Measurements from ENCODE around the gene NCS1. TPM values are rescaled to one million over a fixed set of nuclear protein-coding genes. Genes with fewer than 3 reads are reported as not detected.
A peak's percentile ranks its signal among the peaks of the same experiment; 100 is the strongest.

Gene NCS1
- total and polyA plus RNA-seq, 2 of the 8 experiments (the other 6 are each of a cell fraction or from before 2014, with no cell fraction given) = 34.7 to 47.6 TPM

DNA sequence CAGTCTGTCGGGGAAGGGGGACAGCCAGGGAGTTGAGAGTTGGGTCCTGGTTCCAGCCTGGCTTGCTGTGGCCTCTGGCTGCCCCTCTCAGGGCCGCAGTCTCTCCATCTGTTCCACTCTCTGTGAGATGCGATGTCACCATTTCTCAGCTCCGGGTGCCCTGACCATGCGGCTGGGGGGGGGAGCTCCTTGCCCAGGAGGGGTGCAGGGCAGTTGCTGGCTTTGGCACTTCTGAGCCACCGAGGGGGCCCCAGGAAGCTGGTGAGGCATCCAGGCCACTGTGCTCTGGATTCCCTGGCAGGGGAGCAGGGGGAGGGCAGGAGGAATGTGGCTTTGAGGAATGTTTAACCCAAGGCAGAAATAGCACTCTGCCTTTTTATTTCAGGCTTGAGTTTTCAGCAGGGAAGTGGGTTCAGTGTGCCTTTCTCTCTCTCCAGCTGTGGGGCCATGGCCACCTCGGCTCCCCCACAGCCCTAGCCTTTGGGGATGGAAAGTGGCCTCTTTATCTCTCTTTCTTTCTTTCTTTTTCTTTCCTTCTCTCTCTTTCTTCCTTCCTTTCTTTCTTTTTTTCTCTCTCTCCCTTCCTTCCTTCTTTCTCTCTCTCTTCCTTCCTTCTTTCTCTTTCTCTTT, 11.0 kb downstream of the NCS1 start (continued):
- no peak for TF ChIP-seq CHD7 (IDR thresholded peaks at IDR 0.05; ENCODE audit: insufficient replicate concordance, low read length)
- TF ChIP-seq SP4 (IDR thresholded peaks at IDR 0.05; ENCODE audit: low read length) = no peak
- TF ChIP-seq TEAD4 (IDR thresholded peaks at IDR 0.05; ENCODE audit: low read depth, low read length) = peak; percentile 67
- no peak for TF ChIP-seq HDAC6 (IDR thresholded peaks at IDR 0.05; ENCODE audit: low read depth, low read length)
- TF ChIP-seq SIX5 (IDR thresholded peaks at IDR 0.05; ENCODE audit: low read depth, low read length) = no peak
- TF ChIP-seq EGR1 (IDR thresholded peaks at IDR 0.05; ENCODE audit: borderline replicate concordance, low read depth, low read length) = no peak

Measured in H1 (cell line).